Heart left ventricle (tissue), 13 donors: ENCODE data around the gene DEFB124.

ENCODE experiments used
- CTCF ChIP-seq, 12 donors: fragments of 200-600 bp; sonication (generic) in 4 of 12; IDR thresholded peaks; one replicate each; pipeline versions ENCODE4 v1.5.0 to v1.8.0; 2018 to 2022; ENCODE audit warnings: antibody characterized with exemption in 12 of 12, mild to moderate bottlenecking in 5 of 12
- POLR2A ChIP-seq, 2 donors: fragments of 450-650 bp; IDR thresholded peaks; one replicate each; pipeline ENCODE4 v1.6.1; 2017; ENCODE audit warnings: antibody characterized with exemption in 2 of 2, mild to moderate bottlenecking in 2 of 2, moderate library complexity in 2 of 2
- donor health status: ischemic (EF 13 %, LVEDD 7.1; RV severe dilation, severe dysfunction).
- donor health status: DM: no; HTN: yes; CAD: no.
- donor health status: DM: no; HTN: no; CAD: no.
- donor health status: ischemic (EF 25% LVEDD 6.9; RV normal size, moderate dysfunction).
- donor health status: ischemic (EF 25% LVEDD 5.7; RV mildly dilated, moderate dysfunction).
- donor health status: ischemic (EF 35%, LVEDD 5.7; RV mildly dilated, moderate dysfunction).
- donor health status: nonischemic (EF 11% LVEDD 7.7; RV severe dilation, severe dysfunction).
- donor health status: DM: yes; HTN: yes; CAD: no.
- donor health status: PGD.
- donor health status: ischemic (EF 29% LVEDD 5.4; RV normal size, mild dysfunction).
- donor health status: nonischemic (EF 23%, LVEDD 6.1; RV moderate dilation, normal function).

- no peak for TF ChIP-seq POLR2A (IDR thresholded peaks at IDR 0.05)
- TF ChIP-seq CTCF (IDR thresholded peaks at IDR 0.05), result peak in 3 of 12 donors; percentile 13 to 23 (median 18)
Observed at GRCh38 chr20:31517373-31517772, 42.4 kb upstream of the DEFB124 start.
